ENCODE measurements around the gene SETX.
A peak's percentile ranks its signal among the peaks of the same experiment; 100 is the strongest.

The SETX gene

GRCh38 chr9:132238992-132239391 is 115.8 kb downstream of the SETX start:
- DNase-seq = no peak

DNA sequence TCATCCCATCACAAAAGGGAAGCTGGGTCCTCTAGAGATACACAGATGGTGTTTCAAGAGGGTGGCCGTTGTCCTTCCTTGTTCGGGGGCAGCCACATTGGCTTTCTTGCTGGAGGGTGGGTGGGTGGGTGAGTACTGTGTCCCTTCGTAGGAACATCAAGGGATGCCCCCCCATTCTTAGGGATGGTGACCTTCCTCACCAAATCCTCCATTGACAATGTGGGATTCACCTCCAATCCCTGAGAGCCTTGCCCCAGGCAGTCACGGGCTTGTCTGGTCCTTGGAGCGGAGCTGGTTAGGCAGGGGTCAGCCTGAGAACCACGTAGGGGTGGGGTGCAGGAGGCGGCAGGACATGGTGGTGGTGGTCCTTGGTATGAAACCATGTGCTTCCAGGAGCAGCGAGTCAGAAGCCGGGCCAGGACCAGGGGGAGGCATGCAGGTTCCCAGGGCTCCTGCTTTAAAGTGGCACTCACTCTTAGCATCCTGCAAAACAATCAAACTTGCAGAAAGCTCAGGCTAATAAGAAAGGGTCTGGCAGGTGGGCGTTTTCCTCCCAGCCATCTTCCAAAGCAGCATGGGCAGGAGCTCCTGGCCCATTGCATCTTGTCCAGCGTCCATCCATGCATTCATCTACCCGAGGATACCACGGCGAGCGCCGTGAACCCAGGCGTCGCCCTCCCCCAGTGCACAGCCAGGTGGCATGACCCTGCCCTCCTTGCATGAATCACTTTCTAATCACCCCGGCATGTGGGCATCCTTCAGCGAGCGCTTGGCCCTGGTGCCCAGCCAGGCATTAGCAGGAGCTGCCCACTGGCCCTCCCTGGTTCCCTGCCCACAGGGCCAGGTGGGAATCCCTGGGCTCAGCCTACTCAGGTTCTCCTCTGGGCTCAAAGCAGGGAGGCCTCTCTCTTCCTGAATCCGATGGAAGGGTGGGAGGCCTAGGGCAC is 116.5 kb downstream of the SETX start:
- DNase-seq = no peak

DNA sequence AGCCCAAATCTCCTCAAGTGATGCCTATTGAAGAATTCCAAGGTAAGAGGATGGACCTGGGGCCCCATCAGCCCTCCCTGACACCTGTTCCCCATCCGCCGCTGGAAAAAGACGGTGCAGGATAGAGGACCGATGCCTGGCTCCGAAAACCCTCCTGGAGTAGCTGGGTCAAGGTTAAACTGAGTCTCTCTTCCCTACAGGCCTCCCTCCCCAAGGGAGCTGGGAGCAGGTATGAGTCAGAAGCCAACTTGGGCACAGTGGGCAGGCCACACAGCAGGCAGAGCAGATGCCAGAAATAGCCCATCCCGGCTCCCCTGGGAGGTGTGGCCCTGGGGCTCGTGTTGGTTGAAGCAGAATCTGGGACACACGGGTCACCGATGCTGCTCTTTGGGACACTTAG is 117.3 kb downstream of the SETX start:
- DNase-seq = no peak

- DNase-seq = no peak
Measured at GRCh38 chr9:132236662-132237311, 118.0 kb downstream of the SETX start.

- DNase-seq = peak; percentile 24 to 67
Measured at GRCh38 chr9:132235894-132236661, 118.7 kb downstream of the SETX start.

DNA sequence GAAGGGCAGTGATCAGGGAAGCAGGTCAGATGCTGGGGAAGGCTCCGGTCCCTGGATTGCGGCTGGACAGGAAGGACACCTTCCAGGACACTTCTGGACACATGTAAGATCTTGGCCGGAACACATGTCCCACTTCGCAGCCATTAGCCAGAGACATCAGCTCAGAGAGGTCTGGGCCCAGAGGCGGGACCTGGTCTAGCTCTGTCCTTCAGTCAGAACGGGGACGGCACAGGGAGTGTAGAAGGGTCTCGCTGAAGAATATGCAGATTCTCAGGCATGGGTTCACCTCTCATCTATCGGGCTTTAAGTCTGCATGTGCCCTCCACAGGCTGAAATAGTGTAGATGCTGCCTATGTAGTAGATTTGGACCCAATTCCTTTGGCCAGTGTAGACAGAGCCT is 119.7 kb downstream of the SETX start:
- DNase-seq = no peak

DNA sequence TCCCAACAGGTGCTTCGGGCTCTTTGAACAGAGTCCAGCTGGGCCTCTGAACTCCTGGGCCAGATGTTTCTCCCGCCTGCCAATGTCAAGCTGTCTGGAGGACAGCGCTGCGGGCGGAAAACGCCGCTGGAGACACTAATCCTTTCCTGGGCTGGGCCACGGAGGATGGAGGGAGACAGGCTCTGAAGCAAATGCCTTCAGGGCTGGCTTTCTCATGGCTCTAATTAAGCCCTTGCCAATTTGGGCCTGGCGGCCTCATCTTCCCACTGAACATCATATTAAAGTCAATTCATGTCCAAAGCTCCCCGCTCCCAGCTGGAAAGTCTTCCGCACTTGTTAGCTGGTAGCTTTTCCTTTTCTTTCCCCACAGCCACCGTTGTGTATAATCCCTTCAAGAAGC is 120.3 kb downstream of the SETX start:
- no peak for DNase-seq

GRCh38 chr9:132233138-132233537 is 121.6 kb downstream of the SETX start:
- no peak for DNase-seq

DNA sequence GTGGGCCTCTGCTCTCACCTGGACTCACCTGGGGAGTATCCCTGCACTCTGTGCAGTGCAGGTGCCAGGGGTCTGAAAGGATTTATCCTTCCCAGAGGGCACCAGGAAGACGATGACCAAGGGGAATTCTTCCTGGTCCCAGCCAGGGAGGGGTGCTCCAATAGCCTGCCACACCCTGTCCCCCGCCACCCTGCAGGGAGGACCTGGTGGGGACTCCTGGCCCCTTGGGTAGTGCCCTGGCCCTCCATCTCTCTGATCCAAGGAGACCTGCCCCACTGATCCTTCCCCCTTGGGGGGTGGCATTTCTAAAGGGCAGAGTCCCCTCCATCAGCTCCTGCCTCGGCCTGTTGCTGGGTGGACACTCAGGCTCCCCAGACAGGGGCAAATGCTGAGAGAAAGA is 122.3 kb downstream of the SETX start:
- DNase-seq = no peak

DNA sequence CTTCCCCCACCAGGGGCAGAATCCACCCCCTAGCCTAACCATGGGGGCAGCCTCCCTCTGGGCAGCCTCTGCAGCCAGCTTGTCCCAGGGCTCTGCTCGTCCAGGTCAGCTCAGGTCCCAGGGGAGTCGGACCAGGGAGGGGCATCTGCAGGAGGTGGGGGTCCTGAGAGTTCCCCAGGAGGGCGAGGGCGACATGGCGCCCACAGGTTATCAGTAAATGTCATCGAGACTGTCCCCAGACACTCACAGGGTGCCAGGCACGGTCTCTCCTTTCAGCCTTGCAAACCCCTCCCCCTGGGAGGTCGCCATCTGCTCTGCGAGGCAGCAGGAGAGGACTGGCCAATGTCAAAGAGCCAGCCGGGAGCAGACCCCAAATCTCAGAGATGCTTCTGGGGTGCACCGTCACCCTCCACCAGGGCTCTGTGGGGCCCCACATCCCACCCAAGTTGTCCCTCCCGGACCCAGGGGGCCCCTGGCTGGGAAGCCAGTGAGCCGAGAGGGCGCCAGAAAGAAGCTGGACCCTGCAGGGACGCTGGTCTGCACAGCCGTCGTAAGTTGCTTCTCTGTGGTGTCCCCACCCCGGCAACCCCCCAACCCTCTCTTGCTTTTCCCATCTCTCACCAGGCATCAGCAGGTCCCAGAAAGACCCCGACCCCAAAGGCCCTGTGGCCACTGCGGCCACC is 123.6 kb downstream of the SETX start:
- no peak for DNase-seq

DNA sequence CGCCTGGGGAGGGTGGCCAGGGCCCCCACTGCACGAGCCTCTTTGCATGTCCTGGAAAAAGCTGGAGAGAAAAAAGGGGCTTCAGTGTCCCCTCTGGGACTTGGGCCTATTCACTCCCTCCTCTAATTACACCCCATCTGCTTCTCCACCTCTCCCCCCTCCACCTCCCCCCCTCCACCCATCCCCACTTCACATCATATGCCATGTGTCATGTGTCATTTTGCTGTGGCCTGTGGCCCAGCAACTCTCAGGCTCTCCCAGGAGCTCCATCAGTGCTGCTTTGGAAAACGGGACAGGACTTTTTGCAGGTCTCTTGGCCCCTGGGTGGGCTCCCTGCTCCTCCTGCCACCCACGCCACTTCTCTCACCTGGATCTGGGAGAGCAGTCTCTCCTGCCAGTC is 124.2 kb downstream of the SETX start:
- DNase-seq = no peak

DNA sequence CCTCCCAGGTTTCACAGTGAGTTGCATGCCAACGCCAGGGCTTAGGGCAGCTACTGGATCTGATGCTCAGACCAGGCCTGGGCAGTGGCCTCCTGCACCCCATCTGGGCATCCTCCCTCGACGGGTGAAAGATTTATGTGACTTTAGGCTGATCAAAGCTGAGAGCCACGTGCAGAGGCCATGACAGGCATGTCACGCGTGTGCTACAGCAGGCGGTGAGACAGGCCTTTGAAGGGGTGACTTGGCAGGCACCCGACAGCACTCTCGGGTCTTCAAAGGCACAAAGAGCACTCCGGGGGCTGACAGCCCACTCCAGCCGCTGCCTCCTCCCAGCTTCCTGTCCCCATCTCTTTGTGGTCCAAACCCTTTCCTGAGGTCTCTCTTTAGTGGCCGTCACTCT is 126.7 kb downstream of the SETX start:
- DNase-seq = no peak

GRCh38 chr9:132226571-132227430 is 128.0 kb downstream of the SETX start:
- DNase-seq = no peak

DNA sequence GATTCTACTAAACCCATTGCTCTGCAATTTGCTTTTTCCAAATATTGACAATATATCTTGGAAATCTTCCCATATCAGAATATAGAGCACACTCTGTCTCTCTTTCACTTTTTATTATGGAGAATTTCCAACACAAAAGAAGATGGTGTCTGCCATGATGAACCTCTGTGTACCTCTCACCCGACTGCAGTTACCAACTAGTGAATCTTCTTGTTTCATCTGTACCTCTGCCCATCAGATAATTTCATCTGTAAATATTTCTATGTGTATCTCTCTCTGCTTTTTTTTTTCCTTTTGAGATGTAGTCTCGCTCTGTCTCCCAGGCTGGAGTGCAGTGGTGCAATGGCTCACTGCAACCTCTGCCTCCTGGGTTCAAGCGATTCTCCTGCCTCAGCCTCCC is 130.1 kb downstream of the SETX start:
- no peak for DNase-seq

DNA sequence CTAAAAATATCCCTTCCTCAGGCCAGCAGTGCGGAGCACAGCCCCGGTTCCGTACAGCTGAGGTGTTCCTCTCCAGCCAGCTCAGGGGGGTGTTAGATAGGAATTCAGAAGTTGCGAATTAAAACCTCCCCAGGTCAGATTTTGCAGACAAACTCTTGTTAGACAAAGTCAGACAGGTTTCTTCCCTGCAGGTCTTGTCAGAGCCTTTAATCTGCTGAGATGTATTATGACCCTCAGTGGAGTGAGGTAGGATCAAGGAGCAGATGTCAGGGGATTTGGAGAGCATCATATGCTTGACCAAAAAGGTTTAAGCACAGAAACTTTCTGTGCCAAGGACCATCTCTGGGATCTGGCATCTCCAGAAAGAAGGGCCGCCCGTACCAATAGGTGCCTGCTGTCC is 132.8 kb downstream of the SETX start:
- DNase-seq = no peak

DNA sequence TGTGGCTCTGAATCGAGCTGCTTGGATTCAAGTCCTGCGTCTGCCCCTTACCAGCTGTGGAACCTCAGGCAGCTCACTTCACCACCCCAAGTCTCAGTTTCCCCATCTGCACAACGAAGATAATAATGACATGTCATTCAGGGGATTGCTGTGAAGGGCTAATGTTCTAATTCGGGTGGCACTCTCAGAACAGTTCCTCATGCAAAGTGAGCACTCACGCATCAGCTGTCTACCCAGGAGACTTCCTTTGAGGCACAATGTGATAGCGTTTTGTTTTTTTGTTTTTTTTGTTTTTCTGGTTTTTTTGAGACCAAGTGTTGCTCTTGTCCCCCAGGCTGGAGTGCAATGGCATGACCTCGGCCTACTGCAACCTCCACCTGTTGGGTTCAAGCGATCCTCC is 136.6 kb downstream of the SETX start:
- no peak for DNase-seq

DNA sequence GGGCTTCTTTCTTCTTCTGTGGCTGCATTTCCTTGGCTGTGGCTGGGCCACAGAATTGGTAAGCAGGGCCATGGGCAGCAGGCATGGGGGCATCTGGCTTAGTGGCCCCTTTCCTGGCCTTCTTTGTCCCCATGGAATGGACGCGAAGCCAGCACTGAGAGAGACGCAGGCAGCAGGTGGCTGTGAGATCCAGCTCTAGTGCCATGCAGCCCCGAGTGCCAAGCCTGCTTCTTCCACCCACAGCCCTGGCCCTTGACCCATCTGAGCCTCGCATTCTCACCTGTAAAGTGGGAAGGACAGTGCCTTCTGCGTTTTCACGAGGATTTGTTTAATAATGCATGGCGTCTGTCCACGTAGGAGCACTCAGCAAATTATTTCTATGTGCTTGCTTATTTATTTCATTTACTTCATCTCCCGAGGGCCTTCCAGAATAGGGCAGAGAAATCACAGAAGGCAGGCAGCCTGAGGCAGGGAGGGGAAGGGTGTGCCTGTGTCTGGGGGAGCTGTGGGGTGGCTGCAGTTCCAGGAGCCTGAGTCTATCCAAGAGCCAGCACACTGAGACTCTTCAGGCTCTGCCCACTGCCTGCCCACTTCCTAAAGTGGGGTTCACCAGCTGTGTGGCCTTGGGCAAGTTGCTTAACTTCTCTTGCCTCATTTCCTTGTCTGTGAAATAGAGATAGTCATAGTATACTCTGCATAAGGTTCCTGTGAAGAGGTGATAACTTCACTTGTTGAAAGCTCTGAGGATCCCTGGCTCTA is 137.7 kb downstream of the SETX start:
- DNase-seq = no peak

GRCh38 chr9:132214027-132214622 is 140.7 kb downstream of the SETX start:
- DNase-seq = peak; percentile 72 to 79

DNA sequence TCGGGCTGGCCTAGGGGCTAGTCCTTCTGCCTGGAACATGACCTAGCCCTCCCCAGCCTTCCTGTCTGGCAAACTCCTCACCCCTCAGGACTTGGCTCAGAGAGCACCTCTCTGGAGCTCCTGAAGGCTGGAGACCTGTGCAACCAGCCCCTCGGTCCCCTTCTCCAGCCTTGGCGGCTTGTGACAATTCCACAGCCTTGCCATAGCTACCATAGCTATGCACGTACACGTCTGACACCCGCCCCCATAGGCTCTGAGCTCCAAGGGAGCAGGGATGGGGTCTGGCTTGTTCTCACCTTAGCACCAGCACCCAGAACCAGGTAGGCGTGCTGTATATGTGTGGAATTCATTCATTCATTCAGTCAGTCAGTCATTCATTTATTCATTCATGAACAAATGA is 143.2 kb downstream of the SETX start:
- no peak for DNase-seq
